ENCODE measurements around the gene EYA2.
"Not testable (repeated sequence)": the region's sequence is repeated elsewhere in the genome, so short reads cannot be mapped to it uniquely, and the experiment has no call there.

EYA2 gene

GRCh38 chr20:47204008-47204849 is 309.6 kb downstream of the EYA2 start:
- DNase-seq (ENCODE audit: low read depth in 2 of 2) = no peak

- not testable (repeated sequence) for DNase-seq (ENCODE audit: low read depth in 2 of 2)
These were observed 310.1 kb downstream of the EYA2 start for GRCh38 chr20:47204850-47205122.

GRCh38 chr20:47205577-47206123 is 311.0 kb downstream of the EYA2 start:
- peak in 1 of 2 donors; percentile 16 for DNase-seq (ENCODE audit: low read depth in 2 of 2)

GRCh38 chr20:47206552-47206951 is 311.9 kb downstream of the EYA2 start:
- DNase-seq (ENCODE audit: low read depth in 2 of 2) = not testable (repeated sequence)

- DNase-seq (ENCODE audit: low read depth in 2 of 2) = no peak
These were observed 312.5 kb downstream of the EYA2 start for GRCh38 chr20:47206962-47207641.

GRCh38 chr20:47208534-47209174 is 314.0 kb downstream of the EYA2 start:
- no peak for DNase-seq (ENCODE audit: low read depth in 2 of 2)

GRCh38 chr20:47209982-47210381 is 315.3 kb downstream of the EYA2 start:
- no peak for DNase-seq (ENCODE audit: low read depth in 2 of 2)

- no peak for DNase-seq (ENCODE audit: low read depth in 2 of 2)
These were observed 315.8 kb downstream of the EYA2 start for GRCh38 chr20:47210470-47210869.

GRCh38 chr20:47211036-47211435 is 316.4 kb downstream of the EYA2 start:
- no peak for DNase-seq (ENCODE audit: low read depth in 2 of 2)

GRCh38 chr20:47212606-47213207 is 318.1 kb downstream of the EYA2 start:
- no peak for DNase-seq (ENCODE audit: low read depth in 2 of 2)

- DNase-seq (ENCODE audit: low read depth in 2 of 2) = no peak
These were observed 319.3 kb downstream of the EYA2 start for GRCh38 chr20:47213966-47214365.

- no peak for DNase-seq (ENCODE audit: low read depth in 2 of 2)
These were observed 321.2 kb downstream of the EYA2 start for GRCh38 chr20:47215653-47216397.

- no peak for DNase-seq (ENCODE audit: low read depth in 2 of 2)
These were observed 322.3 kb downstream of the EYA2 start for GRCh38 chr20:47216819-47217410.

- DNase-seq (ENCODE audit: low read depth in 2 of 2) = no peak
These were observed 323.1 kb downstream of the EYA2 start for GRCh38 chr20:47217482-47218446.

GRCh38 chr20:47220161-47220582 is 325.5 kb downstream of the EYA2 start:
- DNase-seq (ENCODE audit: low read depth in 2 of 2) = peak in 1 of 2 donors; percentile 10

- no peak for DNase-seq (ENCODE audit: low read depth in 2 of 2)
These were observed 326.5 kb downstream of the EYA2 start for GRCh38 chr20:47221036-47221625.

GRCh38 chr20:47222468-47223119 is 328.0 kb downstream of the EYA2 start:
- DNase-seq (ENCODE audit: low read depth in 2 of 2) = no peak

- DNase-seq (ENCODE audit: low read depth in 2 of 2) = no peak
These were observed 329.3 kb downstream of the EYA2 start for GRCh38 chr20:47223896-47224295.

GRCh38 chr20:47224300-47224791 is 329.7 kb downstream of the EYA2 start:
- DNase-seq (ENCODE audit: low read depth in 2 of 2) = no peak

All from stimulated activated CD8-positive, alpha-beta memory T cell treated with anti-CD3 and anti-CD28 coated beads, Interleukin-15, amount 100 ng/mL, for 4 hours (primary cell).